Right ventricle myocardium superior (tissue), 1 donor: ENCODE measurements around the gene CIAO1. TPM values are rescaled to one million over a fixed set of nuclear protein-coding genes. Genes with fewer than 3 reads are reported as not detected.
A peak's percentile ranks its signal among the peaks of the same experiment; 100 is the strongest.

Source experiments
- ATAC-seq: fragments of 200-7000 bp; cut with Tn5 transposase; one replicate; pipeline ENCODE4 v1.9.1; 2020; ENCODE audit warnings: mild to moderate bottlenecking; ENCODE audit not compliant: poor library complexity
- DNase-seq: peaks from one replicate; pipeline ENCODE4 v3.0.0-alpha.2; 2020
- intact Hi-C: fragments of 100-400 bp; cut with DNase I; formaldehyde crosslinking; loops from one replicate; pipeline ENCODE4 v1.11.2; 2022
- total RNA-seq: library from RNA; stranded (reverse); fragmentation: NEBNext Ultra II Directional; extraction: Animal tissue kit (Norgen Biotek cat#: 25700); gene quantifications from one replicate; pipeline ENCODE4 v1.2.1, GENCODE V29; 2021
- donor health status: DM: no; HTN: yes; CAD: no; lungs with severe emphysema.

The CIAO1 gene
- total RNA-seq, 1 donor from 2014 or later: 62.3 TPM

DNA sequence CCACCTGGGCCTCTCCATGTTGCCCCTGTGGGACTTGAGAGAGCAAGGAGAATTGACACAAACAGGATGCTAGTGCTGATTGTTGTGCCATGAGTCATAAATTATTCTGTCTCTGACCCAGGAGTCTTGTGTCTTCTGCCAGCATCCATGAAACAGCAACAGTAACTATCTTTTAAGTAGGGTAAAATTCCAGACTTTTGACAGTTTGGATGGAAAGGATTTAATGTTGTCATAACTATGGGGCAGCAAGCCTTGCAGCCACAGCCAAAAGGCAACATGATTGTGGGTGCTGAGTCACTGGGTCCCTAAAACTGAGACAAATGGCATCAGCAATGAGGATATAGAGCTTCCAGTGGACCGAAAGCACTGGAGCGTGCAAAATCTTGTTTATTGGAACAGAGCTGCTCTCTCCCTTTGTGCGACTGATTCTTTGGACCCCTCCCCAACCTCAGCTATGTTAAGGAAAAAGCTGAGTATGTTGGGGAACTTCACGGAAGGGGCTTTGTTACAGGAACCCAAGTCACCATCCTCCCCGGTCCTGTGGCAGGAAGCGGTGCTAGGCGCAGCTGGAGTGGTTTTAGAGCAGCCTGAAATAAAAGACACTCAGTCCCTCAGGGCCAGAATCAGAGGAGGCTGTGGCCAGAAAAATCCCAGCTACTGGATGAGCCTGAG is 49.5 kb downstream of the CIAO1 start:
- intact Hi-C loops: no loop called here
- DNase-seq: no peak
- no peak for ATAC-seq

- no peak for ATAC-seq
- no peak for DNase-seq
- intact Hi-C loops: no loop called here
These were observed 51.0 kb downstream of the CIAO1 start for GRCh38 chr2:96316999-96317398.

DNA sequence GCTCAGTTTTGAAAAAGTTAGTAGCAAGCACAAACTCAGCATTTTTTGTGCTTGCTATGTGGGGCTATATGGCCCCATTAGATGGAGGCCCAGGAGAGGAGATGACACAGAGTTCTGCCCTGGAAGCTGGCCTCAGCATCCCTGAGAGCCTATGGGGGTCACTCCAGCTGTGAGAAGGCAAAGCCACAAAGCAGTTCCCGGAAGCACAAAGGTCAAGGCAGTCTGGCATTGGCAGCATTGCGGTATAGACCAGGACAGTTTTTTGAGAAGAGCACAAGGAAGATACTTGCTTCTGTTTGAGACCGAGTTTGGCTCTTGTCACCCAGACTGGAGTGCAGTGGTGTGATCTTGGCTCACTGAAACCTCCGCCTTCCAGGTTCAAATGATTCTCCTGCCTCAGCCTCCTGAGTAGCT is 51.6 kb downstream of the CIAO1 start:
- intact Hi-C loops: no loop called here
- ATAC-seq (no peak), DNase-seq (no peak)

DNA sequence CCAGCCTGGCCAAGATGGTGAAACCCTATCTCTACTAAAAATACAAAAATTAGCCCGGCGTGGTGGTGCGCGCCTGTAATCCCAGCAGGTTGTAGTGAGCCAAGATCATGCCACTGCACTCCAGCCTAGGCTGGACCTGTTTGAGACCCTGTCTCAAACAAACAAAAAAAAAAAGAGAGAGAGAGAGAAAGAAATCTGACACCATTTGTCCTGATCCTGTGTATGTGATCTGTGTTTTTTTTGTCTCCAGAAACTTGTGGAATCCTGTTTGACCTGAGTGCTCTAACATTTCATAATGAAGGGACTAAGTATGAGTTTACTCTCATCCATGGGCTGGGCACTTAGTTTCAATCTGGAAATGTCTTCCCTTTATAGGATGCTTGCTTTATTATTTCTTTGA is 52.7 kb downstream of the CIAO1 start:
- no peak for DNase-seq
- no peak for ATAC-seq
- intact Hi-C loops: no loop called here

- DNase-seq (no peak), ATAC-seq (no peak)
- intact Hi-C loops: no loop called here
These were observed 53.4 kb downstream of the CIAO1 start for GRCh38 chr2:96319396-96319795.

DNA sequence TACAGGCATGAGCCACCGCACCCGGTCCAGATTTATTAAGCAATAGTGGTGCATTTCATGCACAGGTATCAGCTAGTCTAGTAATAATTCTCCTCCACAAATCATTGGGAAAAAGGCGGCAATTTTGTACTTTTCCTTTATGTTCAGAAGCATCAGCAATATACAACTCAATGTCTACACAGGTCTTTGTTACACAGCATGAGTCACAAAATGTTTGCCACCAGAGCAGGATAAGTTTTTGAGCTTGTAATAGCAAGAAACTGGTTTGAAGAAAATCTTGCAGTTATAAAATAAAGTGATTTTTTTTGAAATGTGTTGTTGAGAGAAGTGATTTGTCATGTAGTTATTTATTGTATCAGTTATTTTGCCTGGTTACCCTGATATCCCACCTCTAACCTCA is 54.3 kb downstream of the CIAO1 start:
- intact Hi-C loops: no loop called here

DNA sequence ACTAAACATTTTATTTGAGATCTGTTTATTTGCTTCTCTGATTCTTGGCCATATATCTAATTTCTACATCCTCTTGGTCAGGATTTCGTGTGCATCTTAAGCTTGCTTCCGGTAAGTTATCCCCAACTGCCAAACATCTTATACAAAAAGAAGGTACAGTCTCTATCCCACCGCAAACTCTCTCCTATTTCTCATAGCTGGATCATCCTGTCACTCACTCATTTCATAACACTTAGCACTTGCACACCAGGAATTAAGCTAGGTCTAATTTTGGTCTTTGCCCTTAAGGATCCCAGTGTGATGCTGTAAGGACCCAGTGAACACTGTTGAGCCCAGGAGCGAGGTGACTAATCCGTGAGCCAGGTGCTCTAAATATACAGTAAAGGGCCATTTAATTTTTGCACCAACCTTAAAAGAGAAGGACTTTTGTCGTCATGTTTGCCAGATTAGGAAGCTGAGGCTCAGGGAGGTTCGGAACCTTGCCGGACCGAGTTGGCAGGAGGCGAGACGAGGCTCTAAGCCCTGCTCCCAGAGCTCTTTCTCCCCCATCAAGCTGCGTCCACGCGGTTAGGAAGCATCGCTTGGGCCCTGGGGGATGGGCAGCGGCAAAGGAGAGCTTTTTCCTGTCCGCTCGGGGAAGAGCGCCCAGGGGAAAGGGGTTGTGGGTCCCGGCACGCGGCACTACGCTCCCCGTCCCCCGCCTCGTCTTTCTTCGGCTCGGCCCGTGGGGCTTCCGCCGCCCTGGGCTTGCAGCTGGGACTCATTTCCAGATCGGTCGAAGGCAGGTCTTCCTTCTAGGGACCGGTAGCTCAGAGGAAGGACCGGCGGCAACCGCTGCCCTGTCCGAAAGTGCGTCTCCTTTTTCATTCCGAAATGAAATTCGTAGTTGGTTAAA is 55.0 kb downstream of the CIAO1 start:
- DNase-seq: peak; percentile 52
- peak; percentile 59 for ATAC-seq
- intact Hi-C loops: no loop called here

More for the DNA sequence above, 54.3 kb downstream of the CIAO1 start:
- DNase-seq (no peak), ATAC-seq (no peak)

Other genes starting within 250 kb of the CIAO1 start
- gene GPAT2, start 231.3 kb upstream of the CIAO1 start, total RNA-seq: 6.4 TPM
- 6.4 TPM for gene ADRA2B, start 149.7 kb upstream of the CIAO1 start, total RNA-seq
- gene ASTL, start 127.7 kb upstream of the CIAO1 start, total RNA-seq: not detected
- 1.5 TPM for gene DUSP2, start 120.8 kb upstream of the CIAO1 start, total RNA-seq
- gene STARD7, start 57.4 kb upstream of the CIAO1 start, total RNA-seq: 179 TPM
- gene TMEM127, start 228 bp upstream of the CIAO1 start, total RNA-seq: 67.3 TPM
- gene SNRNP200, start 39.3 kb downstream of the CIAO1 start, total RNA-seq: 50.1 TPM
- 1.0 TPM for gene ITPRIPL1, start 59.1 kb downstream of the CIAO1 start, total RNA-seq
- gene NCAPH, start 69.5 kb downstream of the CIAO1 start, total RNA-seq: 0.70 TPM
- gene NEURL3, start 239.1 kb downstream of the CIAO1 start, total RNA-seq: not detected